M059J (cell line): ENCODE results near the gene ABCB11. TPM values are rescaled to one million over a fixed set of nuclear protein-coding genes. Genes with fewer than 3 reads are reported as not detected.
"Not testable (repeated sequence)": the region's sequence is repeated elsewhere in the genome, so short reads cannot be mapped to it uniquely, and the experiment has no call there.

Experiments used
- DNase-seq: peaks from one replicate; pipeline ENCODE4 v3.0.0-alpha.2; 2012; ENCODE audit warnings: low read depth
- total RNA-seq: library from RNA; depleted of rRNA; stranded (reverse); fragments of >200 nt; shearing (Covaris generic); gene quantifications from 2 replicates; pipeline ENCODE4 v1.2.3, GENCODE V29; 2014; rRNA removed

Gene ABCB11
- total RNA-seq = 0.02 TPM in 2 replicates

GRCh38 chr2:169031202-169031601 is at the start of gene ABCB11:
TSS of gene ABCB11 (minus strand) at chr2:169031324. CDS start at chr2:169018125, 13,199 bp downstream.
- DNase-seq = no peak

GRCh38 chr2:169080250-169081069 is 49.3 kb upstream of the ABCB11 start:
- peak; percentile 64 for DNase-seq

GRCh38 chr2:169077674-169078240 is 46.6 kb upstream of the ABCB11 start:
- DNase-seq = peak; percentile 12

GRCh38 chr2:169073963-169074751 is 43.0 kb upstream of the ABCB11 start:
- DNase-seq = peak; percentile 54

GRCh38 chr2:169073211-169073962 is 42.3 kb upstream of the ABCB11 start:
- peak; percentile 52 for DNase-seq

- no peak for DNase-seq
These were observed 41.2 kb upstream of the ABCB11 start for GRCh38 chr2:169072163-169072925.

- peak; percentile 55 for DNase-seq
These were observed 40.3 kb upstream of the ABCB11 start for GRCh38 chr2:169071455-169071854.

- no peak for DNase-seq
These were observed 38.7 kb upstream of the ABCB11 start for GRCh38 chr2:169069833-169070232.

GRCh38 chr2:169069341-169069740 is 38.2 kb upstream of the ABCB11 start, which contains the start of gene DHRS9:
TSS of gene DHRS9 (plus strand) at chr2:169069563. CDS start at chr2:169081582, 12,019 bp downstream.
- DNase-seq = peak; percentile 87

- DNase-seq = no peak
These were observed 35.8 kb upstream of the ABCB11 start for GRCh38 chr2:169066897-169067296.

- DNase-seq = no peak
These were observed 34.9 kb upstream of the ABCB11 start for GRCh38 chr2:169065864-169066517.

GRCh38 chr2:169065422-169065821 is 34.3 kb upstream of the ABCB11 start:
- DNase-seq = no peak

GRCh38 chr2:169064199-169064598 is 33.1 kb upstream of the ABCB11 start:
- not testable (repeated sequence) for DNase-seq

- not testable (repeated sequence) for DNase-seq
These were observed 23.5 kb upstream of the ABCB11 start for GRCh38 chr2:169054575-169054974.

- peak; percentile 57 for DNase-seq
These were observed 19.5 kb upstream of the ABCB11 start for GRCh38 chr2:169050476-169051240.

- no peak for DNase-seq
These were observed 18.0 kb upstream of the ABCB11 start for GRCh38 chr2:169049142-169049541.

GRCh38 chr2:169047256-169048250 is 16.4 kb upstream of the ABCB11 start:
- no peak for DNase-seq
